HUES64 (cell line): Measurements from ENCODE around the gene CACNA2D3.

Source experiments
- H3K27ac ChIP-seq: 2 replicates; pipeline ENCODE4 v1.7.0; 2013; ENCODE audit warnings: low read depth, low read length, inconsistent platforms
- H3K27me3 ChIP-seq: 2 replicates; pipeline ENCODE4 v1.6.1; 2013; ENCODE audit warnings: mild to moderate bottlenecking, low read length; ENCODE audit not compliant: insufficient read depth
- H3K36me3 ChIP-seq: 2 replicates; pipeline ENCODE4 v1.6.1; 2013; ENCODE audit warnings: mild to moderate bottlenecking, low read length; ENCODE audit not compliant: insufficient read depth
- H3K4me1 ChIP-seq: 2 replicates; pipeline ENCODE4 v1.6.1; 2013; ENCODE audit warnings: mild to moderate bottlenecking, low read length, moderate library complexity; ENCODE audit not compliant: insufficient read depth
- H3K4me3 ChIP-seq: 2 replicates; pipeline ENCODE4 v1.5.1; 2013; ENCODE audit warnings: mild to moderate bottlenecking, low read length, moderate library complexity
- H3K9ac ChIP-seq: 2 replicates; pipeline ENCODE4 v1.6.1; 2013; ENCODE audit warnings: mild to moderate bottlenecking, low read depth, low read length
- H3K9me3 ChIP-seq: 2 replicates; pipeline ENCODE4 v1.6.1; 2013; ENCODE audit warnings: low read depth, low read length; ENCODE audit not compliant: insufficient read depth
- WGBS: fragments of 150-250, 120-280 bp; methylation state at CpG from one replicate; pipeline ENCODE4 v1.1.7; 2013; ENCODE audit warnings: missing lambda C conversion rate; 5-methylcytosine and 5-hydroxymethylcytosine counted together

Gene CACNA2D3

DNA sequence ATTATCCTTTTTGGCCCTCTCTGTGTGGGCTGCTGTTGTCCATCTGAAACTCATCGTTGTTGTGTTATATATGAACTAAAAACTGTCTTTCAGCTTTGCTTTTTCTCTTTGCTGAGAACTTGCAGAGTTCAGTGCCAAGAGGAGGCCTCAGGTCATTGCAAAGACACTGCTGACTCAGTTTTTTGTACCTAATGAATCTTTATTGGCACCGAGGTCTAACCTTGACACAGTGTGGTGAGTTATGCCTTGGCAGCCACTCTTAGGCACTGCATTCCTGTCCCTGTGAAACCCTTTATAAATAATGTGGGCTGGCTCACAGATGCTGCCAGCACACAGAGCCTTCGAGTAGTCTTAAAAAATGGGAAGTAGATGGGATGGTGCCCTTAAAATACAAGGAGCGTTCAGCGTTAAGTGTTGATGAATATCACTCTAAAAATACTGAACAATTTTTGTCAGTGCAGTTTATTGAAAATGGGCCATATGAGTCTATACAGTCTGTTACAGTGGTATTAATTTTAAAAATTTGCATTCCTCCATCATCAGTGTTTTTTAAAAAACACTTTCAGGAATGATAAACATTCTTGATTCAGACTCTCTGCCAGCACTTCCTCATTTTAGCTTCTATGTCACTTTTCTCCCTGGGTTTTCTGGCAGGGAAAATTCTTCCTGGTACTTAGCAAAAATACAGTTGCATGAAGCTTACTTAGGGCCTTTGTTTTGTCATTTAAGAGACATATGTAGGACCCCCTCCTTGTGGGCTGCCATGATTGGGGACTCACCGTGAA is 234.1 kb downstream of the CACNA2D3 start:
- WGBS = 92% methylated on average over 6 of the region's 6 CpGs
- Histone ChIP-seq H3K4me1 (peaks cover 8% of the 10 kb centered on the region; the same call in 1 of the 2 replicates), H3K27me3 (no peaks in the 10 kb centered on the region), H3K27ac (no peak overlapping the region), H3K4me3 (no peak overlapping the region), H3K9ac (no peak overlapping the region), H3K9me3 (no peaks in the 10 kb centered on the region), H3K36me3 (no peaks in the 10 kb centered on the region)

DNA sequence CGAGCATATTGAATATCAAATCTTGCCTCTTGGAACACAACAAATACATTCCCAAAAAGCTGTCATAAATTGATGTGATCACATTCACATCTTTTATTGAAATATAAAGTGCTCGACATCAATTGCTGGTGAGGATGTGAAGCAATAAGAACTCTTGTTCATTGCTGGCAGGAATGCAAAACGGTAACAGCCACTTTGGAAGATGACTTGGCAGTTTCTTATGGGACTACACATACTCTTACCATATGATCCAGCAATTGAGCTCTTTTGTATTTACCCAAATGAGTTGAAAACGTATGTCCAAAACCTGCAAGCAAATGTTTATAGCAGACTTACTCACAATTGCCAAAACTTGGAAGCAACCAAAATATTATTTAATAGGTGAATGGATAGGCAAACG is 234.9 kb downstream of the CACNA2D3 start:
- no peak overlapping the region for H3K9ac ChIP-seq
- H3K9me3 ChIP-seq = no peaks in the 10 kb centered on the region
- no peak overlapping the region for H3K4me3 ChIP-seq
- peaks cover 8% of the 10 kb centered on the region; the same call in 1 of the 2 replicates for H3K4me1 ChIP-seq
- no peaks in the 10 kb centered on the region for H3K36me3 ChIP-seq
- WGBS = 89% methylated on average over 5 of the region's 5 CpGs
- H3K27me3 ChIP-seq = no peaks in the 10 kb centered on the region
- H3K27ac ChIP-seq = no peak overlapping the region

DNA sequence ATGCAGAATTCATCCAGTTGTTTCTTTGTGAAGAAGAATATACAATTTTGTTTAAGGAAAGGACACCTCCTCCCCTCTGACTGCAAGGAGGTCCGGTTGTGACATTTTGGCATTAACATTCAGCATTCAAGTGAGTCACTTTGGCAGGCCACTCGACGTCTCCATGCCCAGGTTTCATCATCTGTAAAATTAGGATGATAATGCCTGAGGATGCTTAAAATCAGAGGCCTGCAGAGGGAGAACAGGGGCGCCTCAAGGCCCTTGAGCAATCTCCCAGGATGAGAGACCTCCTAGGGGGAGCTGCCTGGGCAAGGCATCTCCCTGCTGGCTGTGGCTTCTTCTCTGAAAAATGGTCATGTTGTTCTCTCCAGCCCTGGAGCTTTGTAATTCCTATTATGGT is 236.0 kb downstream of the CACNA2D3 start:
- Histone ChIP-seq H3K4me3 (no peak overlapping the region), H3K36me3 (no peaks in the 10 kb centered on the region), H3K27me3 (no peaks in the 10 kb centered on the region), H3K9ac (no peak overlapping the region), H3K27ac (no peak overlapping the region), H3K4me1 (peaks cover 8% of the 10 kb centered on the region; the same call in 1 of the 2 replicates), H3K9me3 (no peaks in the 10 kb centered on the region)
- 34% methylated on average over 4 of the region's 4 CpGs for WGBS

DNA sequence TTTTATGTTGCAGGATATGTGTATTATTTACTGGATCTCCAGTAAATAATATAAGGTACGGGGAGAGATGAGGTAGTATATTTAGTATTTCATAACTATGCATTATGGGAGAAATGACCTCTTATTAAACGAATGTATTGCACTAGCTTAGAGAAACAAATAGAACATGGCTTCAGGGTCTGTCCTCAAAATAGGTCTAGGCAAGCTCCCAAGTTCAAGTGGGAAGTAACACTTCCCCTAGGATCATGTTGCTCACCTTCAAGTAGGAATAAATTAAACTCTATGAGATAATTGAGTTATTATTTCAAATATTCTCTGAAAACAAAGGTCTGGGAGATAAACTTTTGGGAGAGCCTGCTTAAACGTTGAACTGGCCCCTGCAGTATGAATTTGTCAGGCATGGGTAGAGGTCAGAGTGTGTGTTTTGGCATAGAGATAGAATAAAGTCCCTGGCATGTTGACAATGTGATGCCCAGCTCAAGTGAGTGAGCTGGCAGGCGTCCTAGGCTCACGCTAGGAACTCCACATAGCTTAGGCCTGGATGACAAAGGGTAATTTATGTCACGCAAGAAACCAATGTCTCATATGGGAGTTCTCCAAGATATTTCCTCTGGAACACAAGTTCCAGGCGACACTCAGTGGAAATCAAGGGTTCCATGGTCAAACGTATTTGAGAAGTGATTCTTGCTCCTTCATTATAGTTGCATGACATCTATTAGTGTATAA is 236.8 kb downstream of the CACNA2D3 start:
- Histone ChIP-seq H3K27ac (no peak overlapping the region), H3K9me3 (no peaks in the 10 kb centered on the region), H3K27me3 (no peaks in the 10 kb centered on the region), H3K4me3 (no peak overlapping the region), H3K4me1 (peaks cover 8% of the 10 kb centered on the region; the same call in 1 of the 2 replicates), H3K36me3 (no peaks in the 10 kb centered on the region), H3K9ac (no peak overlapping the region)
- 94% methylated on average over 8 of the region's 8 CpGs for WGBS

DNA sequence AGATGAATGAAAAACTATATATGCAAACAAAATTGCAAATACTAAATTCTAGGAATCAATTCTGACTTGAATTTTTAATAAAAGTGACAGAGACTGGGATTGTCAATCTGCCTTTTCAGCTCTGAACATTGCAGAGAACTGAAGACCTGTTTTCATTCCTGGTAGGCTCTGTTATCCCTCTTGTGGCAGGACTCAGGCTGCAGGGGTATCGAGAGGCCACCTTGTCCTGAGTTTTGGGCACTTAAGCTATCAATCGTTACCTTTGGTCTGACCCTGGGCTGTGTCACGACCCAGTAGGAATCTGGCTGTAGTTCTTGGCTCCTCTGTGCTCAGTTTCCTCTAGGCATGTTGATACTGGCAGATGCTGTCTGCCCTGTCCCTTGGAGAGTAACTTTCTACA is 238.0 kb downstream of the CACNA2D3 start:
- no peak overlapping the region for H3K27ac ChIP-seq
- H3K4me1 ChIP-seq = peaks cover 8% of the 10 kb centered on the region; the same call in 1 of the 2 replicates
- no peaks in the 10 kb centered on the region for H3K27me3 ChIP-seq
- H3K36me3 ChIP-seq = no peaks in the 10 kb centered on the region
- H3K9ac ChIP-seq = no peak overlapping the region
- 85% methylated on average over 3 of the region's 3 CpGs for WGBS
- no peaks in the 10 kb centered on the region for H3K9me3 ChIP-seq
- H3K4me3 ChIP-seq = no peak overlapping the region

DNA sequence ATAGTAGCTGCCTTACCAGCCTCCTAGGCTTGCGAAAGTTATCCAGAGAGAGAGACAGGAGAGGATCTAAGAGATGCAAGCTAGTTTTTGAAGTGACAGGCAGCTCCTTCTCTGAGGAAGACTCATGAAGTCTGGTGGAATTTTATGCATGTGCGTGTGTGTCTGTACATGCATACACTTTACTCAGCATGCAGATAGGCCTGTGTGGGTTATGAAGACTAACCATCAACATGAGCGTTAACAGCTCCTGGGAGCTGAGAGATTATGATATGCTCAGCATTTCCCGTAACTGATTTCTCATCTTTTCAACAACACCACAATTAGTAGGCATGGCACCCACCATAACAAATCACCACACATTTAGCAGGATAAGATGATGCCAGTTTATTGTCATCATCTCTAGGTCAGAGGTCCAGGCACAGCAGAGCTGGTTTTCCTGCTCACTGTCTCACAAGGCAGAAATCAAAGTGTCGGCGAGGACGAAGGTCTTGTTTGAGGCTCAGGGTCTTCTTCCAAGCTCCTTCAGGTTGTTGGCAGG is 239.5 kb downstream of the CACNA2D3 start:
- no peaks in the 10 kb centered on the region for H3K36me3 ChIP-seq

DNA sequence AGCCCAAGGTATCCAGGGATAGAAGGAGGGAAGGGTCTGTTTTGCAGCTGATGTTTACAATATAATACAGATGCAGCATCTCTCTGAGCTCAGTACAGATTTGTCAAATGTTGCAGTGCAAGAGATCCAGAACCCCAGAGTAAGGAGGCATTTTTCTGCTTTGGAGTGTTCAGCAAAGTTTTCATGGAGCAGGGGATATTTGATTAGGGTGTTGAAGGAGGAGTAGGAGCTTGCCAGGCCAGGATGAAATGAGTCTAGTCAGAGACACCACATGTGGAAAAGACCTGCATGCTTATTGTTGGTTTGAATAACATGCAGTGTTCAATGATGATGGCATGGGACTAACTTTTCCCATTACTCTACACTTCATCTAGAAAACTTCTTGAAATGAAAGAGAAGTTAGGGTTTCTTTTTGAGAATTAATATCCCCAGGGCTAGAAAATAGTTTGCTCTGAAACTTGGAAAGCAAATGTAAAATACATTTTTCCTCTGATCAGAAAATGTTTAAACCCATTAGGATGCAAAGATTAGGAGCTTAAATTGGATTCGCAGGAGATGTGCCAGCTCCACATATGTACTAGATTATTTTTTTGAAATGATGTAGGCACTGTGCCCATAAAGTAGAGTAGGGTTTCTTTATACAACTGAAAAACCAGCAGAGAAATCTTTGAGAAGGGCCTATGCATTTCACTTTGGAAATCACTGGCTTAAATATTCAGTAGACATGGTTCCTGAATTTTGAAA is 243.8 kb downstream of the CACNA2D3 start:
- Histone ChIP-seq H3K9ac (no peak overlapping the region), H3K27me3 (no peaks in the 10 kb centered on the region), H3K4me1 (no peaks in the 10 kb centered on the region), H3K27ac (no peak overlapping the region), H3K36me3 (no peaks in the 10 kb centered on the region), H3K9me3 (no peaks in the 10 kb centered on the region), H3K4me3 (no peak overlapping the region)
- WGBS = 100% methylated on average over 1 of the region's 1 CpG

More for the DNA sequence above, 239.5 kb downstream of the CACNA2D3 start:
- Histone ChIP-seq H3K9ac (no peak overlapping the region), H3K27ac (no peak overlapping the region), H3K4me1 (peaks cover 8% of the 10 kb centered on the region; the same call in 1 of the 2 replicates), H3K27me3 (no peaks in the 10 kb centered on the region), H3K4me3 (no peak overlapping the region), H3K9me3 (no peaks in the 10 kb centered on the region)
- WGBS = 97% methylated on average over 7 of the region's 7 CpGs

DNA sequence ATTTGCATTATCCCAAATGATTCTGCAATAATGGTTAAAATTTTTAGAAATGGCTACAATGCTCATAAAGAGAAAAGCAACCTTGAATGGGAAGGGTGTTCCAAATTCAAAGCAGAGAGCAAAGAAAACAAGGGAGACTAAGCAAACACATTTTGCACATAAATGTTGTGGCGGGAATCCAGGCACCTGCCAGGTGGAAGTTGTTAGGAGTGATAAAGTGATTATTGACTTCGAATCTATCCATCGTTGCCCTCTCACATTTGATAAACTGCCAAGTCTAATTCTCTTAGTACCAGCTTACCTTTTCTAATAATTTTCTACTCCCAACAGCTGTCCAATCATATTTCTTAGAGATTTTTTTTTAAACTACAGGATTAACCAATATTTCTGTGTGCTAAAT is 244.5 kb downstream of the CACNA2D3 start:
- Histone ChIP-seq H3K27me3 (no peaks in the 10 kb centered on the region), H3K9ac (no peak overlapping the region), H3K4me1 (no peaks in the 10 kb centered on the region), H3K9me3 (no peaks in the 10 kb centered on the region), H3K4me3 (no peak overlapping the region), H3K27ac (no peak overlapping the region), H3K36me3 (no peaks in the 10 kb centered on the region)
- WGBS = 93% methylated on average over 3 of the region's 3 CpGs

DNA sequence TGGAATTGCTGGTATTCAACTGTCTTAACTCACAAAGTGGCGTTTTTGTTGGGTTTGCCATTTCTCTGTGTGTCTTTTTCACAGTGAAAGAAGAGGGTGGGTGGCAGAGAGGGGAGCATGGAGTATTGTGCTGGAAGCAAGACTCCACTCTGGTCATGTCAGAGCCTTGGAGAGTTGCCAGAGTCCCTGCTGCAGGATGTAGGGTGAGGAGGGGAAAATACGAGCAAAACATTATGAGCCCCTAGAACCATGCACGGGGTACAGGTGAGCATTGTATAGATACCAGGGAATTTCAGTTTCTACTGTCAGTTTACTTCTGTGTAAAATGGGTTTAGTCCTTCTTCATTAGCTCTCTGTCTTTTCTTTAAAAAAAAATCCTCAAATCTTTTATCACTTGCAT is 249.9 kb downstream of the CACNA2D3 start:
- Histone ChIP-seq H3K4me1 (no peaks in the 10 kb centered on the region), H3K27ac (no peak overlapping the region), H3K9ac (no peak overlapping the region), H3K9me3 (no peaks in the 10 kb centered on the region), H3K36me3 (no peaks in the 10 kb centered on the region), H3K4me3 (no peak overlapping the region), H3K27me3 (no peaks in the 10 kb centered on the region)
- WGBS = 84% methylated on average over 3 of the region's 3 CpGs

DNA sequence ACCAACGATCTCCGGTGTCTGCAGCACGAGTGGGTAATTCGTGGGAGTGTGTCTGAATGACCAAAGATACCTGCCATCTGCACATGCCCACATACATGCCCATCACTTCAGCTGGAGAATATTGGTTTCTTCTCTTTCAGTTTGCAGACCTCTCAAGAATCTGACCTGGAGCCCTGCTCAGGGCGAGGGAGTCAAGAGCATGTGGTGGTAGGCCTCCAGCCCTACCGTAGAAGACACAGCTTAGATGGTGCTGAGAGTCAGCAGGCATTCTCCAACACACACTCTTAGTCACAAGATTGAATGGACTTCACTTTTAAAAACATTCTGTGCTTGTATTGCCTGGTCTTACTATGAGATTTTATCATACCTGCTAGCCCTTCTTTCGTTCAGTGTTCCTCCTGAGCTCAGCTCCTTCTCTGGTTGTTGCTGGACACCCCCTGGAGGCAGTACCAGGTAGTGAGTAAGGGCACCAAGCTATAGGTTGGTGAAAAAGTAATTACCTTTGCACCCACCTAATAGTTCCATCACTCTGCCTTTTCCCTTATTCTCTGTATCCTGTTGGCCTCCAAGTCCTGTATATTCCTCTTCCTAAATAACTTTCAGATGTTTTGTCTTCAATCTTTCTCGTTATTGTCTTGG is 252.0 kb downstream of the CACNA2D3 start:
- Histone ChIP-seq H3K9ac (no peak overlapping the region), H3K27ac (no peak overlapping the region), H3K4me1 (no peaks in the 10 kb centered on the region), H3K36me3 (no peaks in the 10 kb centered on the region), H3K4me3 (no peak overlapping the region), H3K9me3 (no peaks in the 10 kb centered on the region), H3K27me3 (no peaks in the 10 kb centered on the region)
- 88% methylated on average over 8 of the region's 8 CpGs for WGBS
